HL-60 (cell line): ENCODE results near the gene OLFM4.

Source experiments
- GABPA ChIP-seq: IDR thresholded peaks from 2 replicates; pipeline ENCODE4 v1.6.1; 2012; ENCODE audit warnings: low read depth
- POLR2AphosphoS5 ChIP-seq: IDR thresholded peaks from 2 replicates; pipeline ENCODE4 v1.6.1; 2012; ENCODE audit warnings: low read depth
- REST ChIP-seq: IDR thresholded peaks from 2 replicates; pipeline ENCODE4 v1.6.1; 2012; ENCODE audit warnings: low read depth; ENCODE audit not compliant: insufficient replicate concordance
- SPI1 ChIP-seq: IDR thresholded peaks from 2 replicates; pipeline ENCODE4 v1.6.1; 2012; ENCODE audit warnings: low read depth, mild to moderate bottlenecking, borderline replicate concordance
- TF ChIP-seq, protein P1 (sequence below): IDR thresholded peaks from one replicate; pipeline ENCODE4 v1.5.1; 2011; ENCODE audit warnings: low read length, control low read depth, inconsistent platforms; ENCODE audit not compliant: insufficient read depth

- TF ChIP-seq POLR2AphosphoS5 (no peak), SPI1 (no peak), REST (no peak), GABPA (no peak)
- TF ChIP-seq, protein P1, sequence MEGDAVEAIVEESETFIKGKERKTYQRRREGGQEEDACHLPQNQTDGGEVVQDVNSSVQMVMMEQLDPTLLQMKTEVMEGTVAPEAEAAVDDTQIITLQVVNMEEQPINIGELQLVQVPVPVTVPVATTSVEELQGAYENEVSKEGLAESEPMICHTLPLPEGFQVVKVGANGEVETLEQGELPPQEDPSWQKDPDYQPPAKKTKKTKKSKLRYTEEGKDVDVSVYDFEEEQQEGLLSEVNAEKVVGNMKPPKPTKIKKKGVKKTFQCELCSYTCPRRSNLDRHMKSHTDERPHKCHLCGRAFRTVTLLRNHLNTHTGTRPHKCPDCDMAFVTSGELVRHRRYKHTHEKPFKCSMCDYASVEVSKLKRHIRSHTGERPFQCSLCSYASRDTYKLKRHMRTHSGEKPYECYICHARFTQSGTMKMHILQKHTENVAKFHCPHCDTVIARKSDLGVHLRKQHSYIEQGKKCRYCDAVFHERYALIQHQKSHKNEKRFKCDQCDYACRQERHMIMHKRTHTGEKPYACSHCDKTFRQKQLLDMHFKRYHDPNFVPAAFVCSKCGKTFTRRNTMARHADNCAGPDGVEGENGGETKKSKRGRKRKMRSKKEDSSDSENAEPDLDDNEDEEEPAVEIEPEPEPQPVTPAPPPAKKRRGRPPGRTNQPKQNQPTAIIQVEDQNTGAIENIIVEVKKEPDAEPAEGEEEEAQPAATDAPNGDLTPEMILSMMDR: no peak
Observed at GRCh38 chr13:53089951-53090350, 61.3 kb downstream of the OLFM4 start.
